ENCODE results near the gene KPNB1. TPM values are rescaled to one million over a fixed set of nuclear protein-coding genes. Genes with fewer than 3 reads are reported as not detected.

Gene KPNB1
- total and polyA plus RNA-seq, 7 donors: 78.0 to 323 (median 192) TPM

- no peak for TF ChIP-seq CTCF (IDR thresholded peaks at IDR 0.05)
- intact Hi-C loops (cut with DNase I): no loop called here
- no peak overlapping the region for H3K27ac ChIP-seq
- H3K36me3 ChIP-seq (ENCODE audit: insufficient read depth in 1 of 2, low read depth in 1 of 2): peaks cover 2 to 29% of the 10 kb centered on the region in 2 donors
- ATAC-seq: no peak
- H3K4me3 ChIP-seq: no peak overlapping the region
- no peaks in the 10 kb centered on the region for H3K4me1 ChIP-seq
- WGBS, 3 donors: 93 to 96% (median 93%) methylated on average over 8 of the region's 8 CpGs
- H3K9me3 ChIP-seq: no peaks in the 10 kb centered on the region
- H3K27me3 ChIP-seq (ENCODE audit: insufficient read depth in 3 of 3, low read length in 2 of 3): no peaks in the 10 kb centered on the region
- DNase-seq: no peak
Observed at GRCh38 chr17:47628014-47628566, 21.6 kb upstream of the KPNB1 start.

DNA sequence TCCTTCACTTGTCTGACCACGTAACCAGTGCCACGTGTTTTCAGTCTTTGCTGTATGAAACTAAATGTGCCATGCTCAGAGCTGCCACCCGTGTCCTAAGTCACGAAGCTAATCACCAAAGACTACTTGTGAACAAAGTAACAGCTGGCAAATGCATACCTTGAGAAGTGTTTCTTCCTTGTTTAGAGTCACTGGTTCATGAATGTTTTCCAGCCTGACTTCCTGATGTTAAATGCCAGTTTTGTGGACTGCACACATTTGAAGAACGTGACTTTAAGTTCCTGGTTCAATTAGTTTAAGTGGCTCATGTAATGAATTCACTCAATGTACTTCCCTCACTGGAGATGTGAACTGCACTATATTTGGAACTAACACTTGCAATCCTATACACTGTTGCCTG is 19.9 kb upstream of the KPNB1 start:
- no peak for ATAC-seq
- no peaks in the 10 kb centered on the region for H3K4me1 ChIP-seq

GRCh38 chr17:47630614-47631013 is 19.1 kb upstream of the KPNB1 start:
- H3K27ac ChIP-seq: no peak overlapping the region
- no peak for DNase-seq
- H3K36me3 ChIP-seq (ENCODE audit: insufficient read depth in 1 of 2, low read depth in 1 of 2): peaks cover 5 to 8% of the 10 kb centered on the region in 2 donors
- H3K27me3 ChIP-seq (ENCODE audit: insufficient read depth in 3 of 3, low read length in 2 of 3): no peaks in the 10 kb centered on the region
- no peaks in the 10 kb centered on the region for H3K4me1 ChIP-seq
- 56 to 86% (median 70%) methylated on average over 2 of the region's 2 CpGs for WGBS, 3 donors
- intact Hi-C loops (cut with DNase I): no loop called here
- no peak for TF ChIP-seq CTCF (IDR thresholded peaks at IDR 0.05)
- no peak overlapping the region for H3K4me3 ChIP-seq
- no peak for ATAC-seq
- no peaks in the 10 kb centered on the region for H3K9me3 ChIP-seq

More for the DNA sequence above, 19.9 kb upstream of the KPNB1 start:
- WGBS, 3 donors: 59 to 75% (median 66%) methylated on average over 5 of the region's 5 CpGs
- H3K36me3 ChIP-seq (ENCODE audit: insufficient read depth in 1 of 2, low read depth in 1 of 2): peaks cover 5 to 12% of the 10 kb centered on the region in 2 donors
- H3K9me3 ChIP-seq: no peaks in the 10 kb centered on the region
- no peak overlapping the region for H3K4me3 ChIP-seq
- intact Hi-C loops (cut with DNase I): no loop called here
- no peak for TF ChIP-seq CTCF (IDR thresholded peaks at IDR 0.05)
- no peak for DNase-seq
- no peaks in the 10 kb centered on the region for H3K27me3 ChIP-seq (ENCODE audit: insufficient read depth in 3 of 3, low read length in 2 of 3)
- H3K27ac ChIP-seq: no peak overlapping the region

- no peak for ATAC-seq
Observed at GRCh38 chr17:47632991-47633390, 16.7 kb upstream of the KPNB1 start.

More at GRCh38 chr17:47632991-47633390, 16.7 kb upstream of the KPNB1 start:
- intact Hi-C loops (cut with DNase I): no loop called here
- no peaks in the 10 kb centered on the region for H3K27me3 ChIP-seq (ENCODE audit: insufficient read depth in 3 of 3, low read length in 2 of 3)
- H3K4me3 ChIP-seq: no peak overlapping the region
- H3K36me3 ChIP-seq (ENCODE audit: insufficient read depth in 1 of 2, low read depth in 1 of 2): peaks cover 5 to 8% of the 10 kb centered on the region in 2 donors
- H3K27ac ChIP-seq: no peak overlapping the region
- H3K4me1 ChIP-seq: peaks cover 11% of the 10 kb centered on the region
- WGBS, 3 donors: 97 to 100% (median 99%) methylated on average over 3 of the region's 3 CpGs
- no peaks in the 10 kb centered on the region for H3K9me3 ChIP-seq
- no peak for DNase-seq
- TF ChIP-seq CTCF (IDR thresholded peaks at IDR 0.05): no peak
